ENCODE results near the gene CMKLR1.

Gene CMKLR1, protein sequence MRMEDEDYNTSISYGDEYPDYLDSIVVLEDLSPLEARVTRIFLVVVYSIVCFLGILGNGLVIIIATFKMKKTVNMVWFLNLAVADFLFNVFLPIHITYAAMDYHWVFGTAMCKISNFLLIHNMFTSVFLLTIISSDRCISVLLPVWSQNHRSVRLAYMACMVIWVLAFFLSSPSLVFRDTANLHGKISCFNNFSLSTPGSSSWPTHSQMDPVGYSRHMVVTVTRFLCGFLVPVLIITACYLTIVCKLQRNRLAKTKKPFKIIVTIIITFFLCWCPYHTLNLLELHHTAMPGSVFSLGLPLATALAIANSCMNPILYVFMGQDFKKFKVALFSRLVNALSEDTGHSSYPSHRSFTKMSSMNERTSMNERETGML

DNA sequence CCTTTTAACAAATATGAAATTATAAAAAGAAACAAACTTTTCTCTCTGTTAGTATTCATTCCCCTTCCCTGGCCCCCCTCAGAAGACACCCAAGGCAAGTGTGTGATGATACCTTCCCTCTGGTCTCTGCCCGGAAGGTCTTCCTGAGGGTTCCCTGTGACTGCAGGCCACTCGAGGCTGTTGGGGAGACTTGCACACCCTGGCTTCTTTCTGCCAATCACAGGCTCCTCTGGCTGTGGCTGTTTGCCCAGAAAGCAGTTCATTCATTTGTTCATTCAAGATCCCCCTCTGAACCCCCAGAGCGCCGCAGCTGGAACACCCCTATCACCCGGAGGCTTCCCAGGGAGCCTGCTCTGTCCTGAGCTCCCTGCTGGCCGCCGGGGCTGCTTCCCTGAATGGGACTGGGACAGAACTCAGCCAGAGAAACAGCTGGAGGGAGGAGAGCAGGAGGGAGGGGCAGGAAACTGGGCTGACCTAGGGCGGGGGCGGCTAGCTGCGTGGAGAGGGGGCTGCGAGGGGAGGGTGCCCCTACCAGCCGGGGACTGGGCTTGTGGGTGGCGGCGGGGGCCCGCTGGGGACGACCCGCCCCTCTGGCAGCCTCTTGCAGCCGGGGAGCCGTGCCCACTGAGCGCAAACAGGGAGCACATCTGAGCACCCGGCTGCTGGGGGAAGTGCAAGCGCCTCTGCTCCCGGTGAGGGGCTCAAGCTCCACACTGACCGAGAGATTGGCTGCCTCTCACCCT is at the start of gene CMKLR1:
CMKLR1 (minus strand) TSS at position 397 of the 743 bp plus-strand sequence. CDS start 45,720 bp downstream, outside the sequence.
- no peak for FAIRE-seq

DNA sequence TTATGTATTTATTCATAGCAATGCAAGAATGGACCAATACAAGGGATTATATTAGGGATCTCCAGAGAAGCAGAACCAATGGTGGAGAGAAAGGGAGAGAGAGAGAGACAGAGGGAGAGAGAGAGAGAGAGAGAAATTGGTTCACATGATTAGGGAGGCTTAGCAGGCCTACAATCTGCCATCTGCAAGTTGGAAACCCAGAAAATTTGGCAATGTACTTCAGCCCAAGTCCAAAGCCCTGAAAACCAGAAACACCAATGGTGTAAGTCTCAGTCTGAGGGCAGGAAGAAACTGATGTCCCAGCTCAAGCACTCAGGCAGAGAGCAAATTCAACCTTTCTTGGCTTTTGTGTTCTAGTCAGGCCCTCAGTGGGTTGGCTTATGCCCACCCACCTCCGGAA is 48.7 kb upstream of the CMKLR1 start:
- no peak for FAIRE-seq

DNA sequence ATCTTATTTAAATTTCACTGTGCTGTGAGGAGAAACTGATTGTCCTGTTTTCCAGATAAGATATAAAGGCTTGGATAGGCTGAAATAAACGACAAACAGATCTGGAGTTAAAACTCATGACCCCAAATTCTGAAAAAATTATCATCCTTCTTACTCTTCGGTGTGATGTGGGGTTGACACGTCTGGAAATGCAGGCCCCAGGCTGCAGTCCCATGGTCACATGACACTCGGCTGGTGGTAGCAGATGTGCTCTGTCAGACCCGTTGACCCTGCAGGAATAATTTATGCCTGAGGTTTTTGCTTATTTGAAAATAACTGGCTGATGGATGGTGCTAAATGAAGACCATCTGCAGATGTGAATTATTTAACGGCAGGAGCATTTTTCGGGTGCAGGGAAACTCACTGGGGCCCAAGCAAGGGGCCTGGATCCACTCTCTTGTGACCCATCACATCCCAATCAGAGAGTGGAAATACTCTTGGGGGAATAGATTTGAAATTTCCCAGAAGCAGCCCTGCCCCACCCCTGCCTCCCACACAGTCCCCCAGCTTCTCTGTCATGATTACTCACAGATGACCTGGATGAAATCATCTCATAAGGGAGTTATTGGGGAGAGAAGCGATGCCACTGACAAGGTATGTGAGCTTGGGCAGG is 47.7 kb upstream of the CMKLR1 start:
- FAIRE-seq = no peak

DNA sequence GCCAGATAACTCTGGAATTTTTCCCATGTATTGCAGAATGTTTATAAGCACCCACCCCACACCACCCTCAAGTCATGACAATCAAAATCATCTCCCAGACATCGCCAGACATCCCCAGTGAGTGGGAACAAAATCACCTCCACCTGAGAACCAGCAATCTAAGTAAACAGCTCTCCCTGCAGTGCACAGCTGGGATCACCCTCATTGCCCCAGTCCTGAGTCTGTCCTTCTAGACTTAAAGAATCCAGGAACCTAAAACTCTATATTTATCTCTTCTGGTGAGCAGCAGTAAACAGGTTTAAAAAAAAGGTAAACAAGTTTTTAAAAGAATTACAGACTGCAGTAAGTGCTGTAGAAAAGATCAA is 43.3 kb upstream of the CMKLR1 start:
- FAIRE-seq = no peak

DNA sequence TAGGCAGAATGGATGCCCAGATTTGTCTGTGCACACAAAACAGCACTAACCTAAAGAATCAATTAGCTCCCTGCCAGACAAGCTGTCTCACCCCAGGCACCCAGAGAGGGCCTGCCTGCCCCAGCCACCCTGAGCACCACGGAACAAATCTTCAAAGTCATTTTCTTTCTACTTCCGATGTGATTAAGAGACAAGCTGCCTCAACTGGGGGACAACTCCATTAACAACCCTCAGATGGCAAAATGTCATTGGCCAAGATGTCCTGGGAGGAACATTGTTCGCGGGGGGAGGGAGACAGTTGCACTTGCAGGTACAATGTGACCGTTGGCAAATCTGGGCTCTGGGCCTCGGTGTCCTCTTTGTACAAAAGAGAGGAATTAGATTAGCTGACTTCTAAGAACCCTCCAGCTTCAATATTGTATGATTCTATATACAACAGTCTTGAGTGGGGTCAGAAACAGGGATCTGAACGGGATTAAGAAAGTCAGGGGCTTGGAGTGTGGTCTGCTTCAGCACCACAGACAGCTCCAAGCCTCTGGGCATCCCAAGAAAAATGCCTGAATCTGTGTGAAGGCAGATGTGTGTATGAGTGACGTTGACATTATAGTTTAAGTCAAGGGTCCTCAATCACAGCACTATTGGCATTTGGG is 42.8 kb upstream of the CMKLR1 start:
- no peak for FAIRE-seq

DNA sequence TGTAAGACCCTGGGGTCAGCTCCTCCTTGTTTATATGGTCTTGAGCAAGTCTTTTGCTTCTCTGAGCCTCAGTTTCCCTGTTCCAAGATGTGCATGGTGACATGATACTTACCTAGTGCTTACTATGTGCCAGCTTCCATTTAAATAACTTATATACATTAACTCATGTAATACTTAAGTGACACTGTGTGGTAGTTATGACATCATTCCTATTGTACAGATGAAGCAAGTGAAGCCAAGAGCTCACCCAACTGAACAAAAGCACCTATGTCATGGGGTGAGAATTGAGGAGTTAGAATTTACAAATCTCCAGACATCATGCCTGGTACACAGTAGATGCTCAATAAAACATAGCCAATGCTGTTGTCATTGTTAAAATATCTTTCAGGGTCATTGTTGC is 41.3 kb upstream of the CMKLR1 start:
- no peak for FAIRE-seq

DNA sequence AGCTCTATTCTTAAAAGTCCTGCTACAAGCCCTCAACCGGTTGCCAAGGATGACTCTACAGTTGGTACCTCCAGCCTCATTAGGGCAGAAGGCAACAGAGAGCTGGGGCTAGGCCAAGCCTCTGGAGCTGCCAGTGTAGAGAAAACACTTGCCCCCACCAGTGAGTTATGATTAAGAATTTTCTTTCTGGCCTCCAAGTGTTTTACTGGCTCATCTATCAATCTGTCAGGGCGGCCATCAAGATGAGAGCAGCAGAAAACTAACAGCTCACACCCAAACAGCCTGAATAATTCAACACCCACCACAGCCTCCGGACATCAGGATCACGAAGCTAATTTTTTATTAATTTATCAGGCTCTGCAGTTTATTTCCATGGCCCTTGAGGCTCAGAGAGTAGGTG is 40.7 kb upstream of the CMKLR1 start:
- no peak for FAIRE-seq

DNA sequence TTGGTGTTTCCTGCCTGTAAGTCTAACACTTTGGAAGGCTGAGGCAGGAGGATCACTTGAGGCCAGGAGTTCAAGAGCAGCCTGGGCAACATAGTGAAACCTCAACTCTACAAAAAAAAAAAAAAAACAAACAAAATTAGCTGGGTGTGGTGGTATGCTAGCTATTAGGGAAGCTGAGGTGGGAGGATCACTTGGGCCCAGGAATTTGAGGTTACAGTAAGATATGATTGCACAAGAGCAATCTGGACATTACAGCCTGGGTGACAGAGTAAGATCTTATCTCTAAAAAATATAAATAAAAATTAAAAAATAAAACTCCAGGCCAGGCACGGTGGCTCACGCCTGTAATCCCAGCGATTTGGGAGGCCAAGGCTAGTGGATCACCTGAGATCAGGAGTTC is 39.8 kb upstream of the CMKLR1 start:
- no peak for FAIRE-seq

DNA sequence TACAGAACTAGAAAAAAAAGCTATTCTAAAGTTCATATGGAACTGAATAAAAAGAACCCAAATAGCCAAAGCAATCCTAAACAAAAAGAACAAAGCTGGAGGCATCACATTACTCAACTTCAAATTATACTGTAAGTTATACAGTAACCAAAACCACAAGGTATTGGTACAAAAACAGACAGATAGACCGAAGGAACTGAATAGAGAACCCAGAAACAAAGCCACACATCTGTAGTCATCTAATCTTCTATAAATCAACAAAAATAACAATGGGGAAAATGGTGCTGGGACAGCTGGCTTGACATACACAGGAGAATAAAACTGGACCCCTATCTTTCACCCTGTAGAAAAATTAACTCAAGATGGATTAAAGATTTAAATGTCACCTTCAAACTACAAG is 38.1 kb upstream of the CMKLR1 start:
- FAIRE-seq = no peak

DNA sequence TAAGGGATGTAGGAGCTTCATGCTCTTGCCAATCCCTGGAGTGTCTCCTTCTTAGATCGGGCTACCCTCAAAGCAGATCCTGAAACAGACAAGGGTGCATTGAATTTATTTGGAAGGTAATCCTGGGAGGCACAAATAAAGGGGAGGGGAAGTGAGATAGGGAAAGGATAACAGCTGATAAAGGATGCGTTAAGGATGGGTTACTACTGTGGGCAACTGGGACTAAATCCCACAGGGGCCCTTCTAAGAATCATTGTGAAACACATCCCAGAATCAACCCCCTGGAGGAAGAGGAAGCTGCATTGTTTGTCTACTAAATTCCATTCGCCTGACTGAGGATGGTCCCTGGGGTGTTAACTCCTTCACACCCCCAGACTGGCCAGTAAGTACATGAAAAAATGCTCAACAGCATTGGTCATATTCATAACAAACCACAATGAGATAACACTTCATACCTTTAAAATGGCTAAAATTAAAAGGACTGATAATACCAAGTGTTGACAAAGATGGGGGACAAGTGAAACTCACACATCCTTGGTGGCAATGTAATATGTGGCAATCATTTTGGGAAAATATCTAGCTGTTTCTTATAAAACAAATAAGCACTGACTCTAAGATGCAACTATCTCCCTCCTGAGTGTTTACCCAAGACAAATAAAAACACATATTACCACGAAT is 37.0 kb upstream of the CMKLR1 start:
- no peak for FAIRE-seq

DNA sequence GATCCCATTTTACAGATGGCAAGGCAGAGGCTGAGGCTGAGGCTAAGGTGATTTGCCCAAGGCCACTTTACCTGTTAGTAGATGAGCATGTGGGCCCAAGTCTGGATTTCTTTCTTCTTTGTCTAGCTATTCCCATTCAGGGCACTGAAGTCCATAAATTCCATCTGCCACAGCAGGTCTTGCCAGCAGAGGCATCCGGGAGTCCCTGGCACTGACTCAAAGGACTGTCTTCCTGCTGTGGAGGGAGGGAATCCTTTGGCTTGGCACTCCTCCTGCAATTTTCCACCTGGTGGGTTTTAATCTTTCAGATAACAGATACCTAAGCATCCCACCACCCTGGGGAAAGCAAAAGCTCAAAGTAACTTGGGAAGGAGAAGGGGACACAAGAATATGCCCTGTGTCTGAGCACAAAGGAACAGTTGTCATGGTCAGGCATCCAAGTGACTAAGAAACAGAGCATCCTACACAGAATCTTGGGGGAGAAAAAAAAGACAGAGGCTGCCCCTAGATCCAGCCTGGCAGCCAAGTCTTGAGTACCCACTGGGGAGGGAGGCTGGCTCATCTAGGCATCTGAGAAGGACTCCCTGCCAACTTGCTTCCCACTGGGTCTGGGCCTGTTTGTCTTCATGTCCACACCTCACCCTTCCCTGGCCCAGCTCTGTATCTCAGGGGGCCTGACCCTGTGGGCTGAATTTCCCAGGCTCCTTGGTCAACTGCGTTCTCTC is 35.6 kb upstream of the CMKLR1 start:
- no peak for FAIRE-seq

DNA sequence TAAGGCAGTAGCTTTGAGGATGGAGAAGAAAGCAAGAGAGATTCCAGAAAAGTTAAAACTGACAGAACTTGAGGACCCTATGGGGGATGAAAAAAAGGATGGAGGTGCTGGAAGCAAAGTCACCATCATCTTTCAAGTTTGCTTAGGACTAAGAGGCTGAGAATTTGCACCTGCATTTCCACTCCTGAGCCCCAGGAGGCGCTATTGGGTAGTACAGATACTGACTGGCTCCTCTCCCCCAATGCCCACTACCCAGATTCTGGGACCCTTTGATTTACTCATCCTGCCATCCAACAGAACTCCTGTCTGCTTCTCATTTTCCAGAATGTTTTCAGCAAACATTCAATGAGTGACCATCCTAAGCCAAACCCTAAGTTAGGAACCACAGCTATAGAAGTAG is 34.0 kb upstream of the CMKLR1 start:
- no peak for FAIRE-seq

DNA sequence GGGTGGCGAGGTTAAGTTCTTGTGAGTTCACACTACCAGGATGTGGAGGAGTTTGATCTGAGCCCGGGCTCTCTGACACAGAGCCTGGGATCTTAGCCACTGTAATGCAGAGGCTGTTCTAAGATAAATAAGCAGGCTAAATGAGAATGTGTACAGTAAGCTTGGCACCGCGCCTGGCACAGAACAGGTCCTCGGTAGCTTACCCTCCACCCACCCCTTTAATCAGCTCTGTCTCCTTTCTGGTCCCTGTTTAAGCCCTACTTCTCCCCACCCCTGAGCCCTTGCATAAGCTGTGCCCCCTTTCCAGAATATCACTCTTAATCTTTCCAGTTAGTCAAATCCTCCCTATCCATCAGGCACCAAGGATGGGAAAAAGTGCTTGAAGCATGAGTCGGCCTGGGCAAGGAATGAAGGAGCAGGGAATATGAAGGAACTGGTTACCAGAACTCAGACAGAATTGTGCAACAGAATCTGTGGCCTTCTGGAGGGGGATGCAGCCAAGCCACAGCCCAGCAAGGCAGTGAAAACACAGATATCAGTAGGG is 32.8 kb upstream of the CMKLR1 start:
- FAIRE-seq = no peak

DNA sequence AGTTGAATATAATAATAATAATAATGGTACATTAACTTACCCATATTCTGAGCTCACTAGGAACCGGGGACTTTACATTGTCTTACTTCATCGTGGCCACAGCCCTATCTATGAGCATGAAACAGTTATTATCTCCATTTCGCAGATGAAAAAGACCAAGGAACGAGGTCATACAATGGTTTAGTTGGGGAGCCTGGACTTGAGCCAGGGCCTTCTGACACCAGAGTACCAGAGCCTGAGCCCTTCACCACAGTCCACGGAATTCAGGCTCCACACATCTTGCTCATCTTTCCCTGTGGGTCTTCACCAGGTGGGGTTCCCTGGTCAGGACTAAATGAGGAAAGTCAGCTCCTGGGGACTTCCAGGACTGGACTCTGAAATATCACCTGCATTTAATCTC is 31.3 kb upstream of the CMKLR1 start:
- FAIRE-seq = no peak

DNA sequence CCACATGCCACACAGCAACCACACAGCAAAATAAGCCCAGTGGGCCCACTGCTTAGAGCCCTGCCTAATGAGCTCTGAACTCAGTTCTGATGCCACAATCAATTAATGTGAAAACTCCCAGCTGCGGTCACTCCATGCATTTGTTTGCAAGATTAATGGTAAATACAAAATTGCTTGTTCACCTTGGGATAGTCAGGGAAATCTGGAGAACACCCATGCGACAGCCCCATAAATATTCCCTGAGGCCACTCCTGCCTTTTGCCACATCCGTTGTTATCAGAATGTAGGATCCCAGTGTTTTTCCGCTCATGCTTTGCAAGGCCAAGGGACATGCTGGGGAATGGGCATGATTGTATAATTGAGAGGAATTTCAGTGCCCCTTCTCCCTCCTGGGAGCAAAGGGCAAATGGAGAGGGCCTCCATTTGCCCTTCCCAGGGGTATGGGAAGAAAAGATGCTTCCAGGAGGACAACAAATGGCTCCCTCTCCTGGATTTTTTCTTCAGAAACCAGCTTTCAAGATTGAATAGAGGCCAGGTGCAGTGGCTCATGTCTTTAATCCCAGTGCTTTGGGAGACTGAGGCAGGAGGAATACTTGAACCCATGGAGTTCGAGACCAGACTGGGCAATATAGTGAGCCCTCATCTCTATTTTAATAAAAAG is 30.8 kb upstream of the CMKLR1 start:
- no peak for FAIRE-seq

DNA sequence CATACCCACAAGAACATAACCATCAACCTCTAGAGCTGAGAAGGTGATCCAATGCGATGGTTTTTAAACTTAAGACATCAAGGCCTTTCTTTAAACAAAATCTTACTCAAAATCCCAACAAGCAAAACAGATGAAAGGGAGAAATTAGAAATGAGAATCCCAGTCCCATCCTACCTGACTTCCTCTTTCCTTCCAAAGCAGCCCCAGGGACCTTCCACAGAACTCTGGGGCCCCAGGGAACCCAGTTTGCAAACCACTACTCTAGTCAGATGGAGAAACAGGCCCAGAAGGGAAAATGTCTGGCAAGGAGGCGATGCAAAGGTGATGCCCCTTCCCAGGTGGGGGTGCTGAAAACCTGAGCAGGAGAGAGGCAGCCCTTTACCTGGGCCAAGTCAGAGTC is 29.0 kb upstream of the CMKLR1 start:
- FAIRE-seq = no peak

DNA sequence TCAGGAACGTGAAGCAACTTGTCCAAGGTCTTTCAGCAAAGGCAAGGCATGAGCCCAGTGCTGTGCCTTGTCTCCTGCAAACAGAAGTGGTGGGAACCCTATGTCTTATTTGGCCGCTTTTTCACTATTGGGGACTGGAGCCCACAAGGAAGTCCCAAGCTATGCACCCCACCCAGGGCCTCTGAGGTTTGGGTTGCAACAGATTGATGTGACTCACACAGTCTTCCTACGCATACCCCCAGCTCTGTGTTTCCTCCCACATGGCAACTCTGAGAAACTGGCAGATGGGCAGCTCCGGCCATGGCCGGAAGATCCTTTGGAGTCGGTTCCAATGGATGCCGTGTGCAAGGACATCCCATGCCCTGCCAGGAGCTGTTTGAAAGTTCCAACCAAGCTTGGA is 28.3 kb upstream of the CMKLR1 start:
- FAIRE-seq = no peak

DNA sequence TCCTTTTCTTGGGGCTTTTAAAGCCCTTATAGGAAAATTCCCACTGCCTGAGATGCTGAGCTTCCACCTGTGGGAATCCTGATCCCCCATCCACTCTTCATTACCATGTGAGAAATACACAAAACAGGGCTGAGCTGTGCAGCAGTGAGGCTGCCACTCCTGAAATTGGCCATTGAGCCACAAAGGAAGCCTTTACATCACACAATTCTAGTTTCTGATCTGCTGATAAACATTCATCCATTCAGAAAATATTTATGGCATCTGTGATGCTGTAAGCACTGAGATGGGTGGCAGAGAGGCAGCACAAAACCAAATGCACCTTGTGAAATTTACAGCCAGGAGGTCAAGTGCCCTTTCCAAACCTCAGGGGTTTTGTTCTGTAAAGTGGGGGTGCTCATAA is 26.2 kb upstream of the CMKLR1 start:
- FAIRE-seq = no peak

DNA sequence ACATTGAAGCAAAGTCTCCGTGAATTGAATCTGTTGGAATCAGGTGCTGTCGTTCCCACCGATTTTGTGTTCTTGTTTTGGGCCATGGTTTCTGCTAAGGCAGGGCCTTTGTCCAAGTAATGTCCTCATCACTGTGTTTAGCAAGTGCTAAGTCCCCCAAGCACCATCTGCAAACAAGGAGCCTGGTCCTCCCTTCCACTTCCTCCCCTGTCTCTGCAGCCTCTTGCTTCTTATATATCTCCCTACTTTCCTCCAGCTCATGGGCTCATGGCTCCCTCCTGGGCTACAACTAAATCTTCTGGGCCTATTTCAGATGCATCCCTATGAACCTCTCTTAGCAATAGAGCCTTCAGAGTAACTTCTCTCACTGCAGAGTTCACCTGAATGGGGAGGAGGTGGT is 25.8 kb upstream of the CMKLR1 start:
- FAIRE-seq = no peak

DNA sequence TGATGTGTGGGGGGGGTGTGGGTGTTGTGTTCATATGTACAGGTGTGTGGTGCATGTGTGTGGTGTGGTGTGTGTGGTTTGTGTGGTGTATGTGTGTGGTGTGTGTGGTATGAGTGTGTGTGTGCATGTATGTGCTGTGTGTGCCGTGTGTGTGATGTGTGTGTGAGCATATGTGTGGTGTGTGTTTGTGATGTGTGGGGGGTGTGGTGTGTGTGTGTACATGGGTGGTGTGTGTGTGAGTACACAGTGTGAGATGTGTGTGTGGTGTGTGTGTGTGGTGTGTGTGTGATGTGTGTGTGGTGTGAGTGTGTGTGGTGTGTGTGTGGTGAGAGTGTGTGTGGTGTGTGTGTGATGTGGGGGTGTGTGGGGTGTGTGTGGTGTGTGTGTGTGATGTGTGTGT is 24.5 kb upstream of the CMKLR1 start:
- FAIRE-seq = no peak

DNA sequence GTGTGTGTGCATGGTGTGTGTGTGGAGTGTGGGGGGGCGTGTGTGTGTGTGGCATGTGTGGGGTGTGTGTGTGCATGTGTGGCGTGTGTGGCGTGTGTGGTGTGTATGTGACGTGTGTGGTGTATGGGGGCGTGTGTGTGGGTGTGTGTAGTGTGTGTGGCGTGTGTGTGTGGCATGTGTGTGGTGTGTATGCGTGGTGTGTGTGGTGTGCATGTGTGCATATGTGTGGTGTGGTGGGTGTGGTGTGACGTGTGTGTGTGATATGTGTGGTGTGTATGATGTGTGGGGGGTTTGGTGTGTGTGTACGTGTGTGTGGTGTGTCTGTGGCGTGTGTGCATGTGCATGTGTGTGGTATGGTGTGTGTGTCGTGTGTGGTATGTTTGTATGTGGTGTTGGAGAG is 24.1 kb upstream of the CMKLR1 start:
- no peak for FAIRE-seq
